K562 (cell line): ENCODE results near the gene ATG7. TPM values are rescaled to one million over a fixed set of nuclear protein-coding genes. Genes with fewer than 3 reads are reported as not detected.
A peak's percentile ranks its signal among the peaks of the same experiment; 100 is the strongest.

ENCODE experiments used
- BHLHE40 ChIP-seq: IDR thresholded peaks from 2 replicates; pipeline ENCODE4 v1.6.1; 2011; ENCODE audit warnings: low read length, improper control_type of control experiment
- DPF2 ChIP-seq: fragments of 450-650 bp; IDR thresholded peaks from 2 replicates; pipeline ENCODE4 v1.6.1; 2016
- HDAC3 ChIP-seq: fragments of 450-650 bp; IDR thresholded peaks from 2 replicates; pipeline ENCODE4 v1.6.1; 2018; ENCODE audit warnings: borderline replicate concordance, mild to moderate bottlenecking, moderate library complexity; ENCODE audit not compliant: partially characterized antibody
- HEY1 ChIP-seq: fragments of 250-450 bp; sonication (Bioruptor Pico); IDR thresholded peaks from 2 replicates; pipeline ENCODE4 v1.5.0; 2020; ENCODE audit warnings: mild to moderate bottlenecking, moderate library complexity, borderline replicate concordance
- SMARCA4 ChIP-seq: fragments of 450-650 bp; IDR thresholded peaks from 2 replicates; pipeline ENCODE4 v1.6.1; 2016
- SMARCB1 ChIP-seq: IDR thresholded peaks from 2 replicates; pipeline ENCODE4 v1.6.1; 2011; ENCODE audit warnings: improper control_type of control experiment, low read depth; ENCODE audit not compliant: insufficient read length
- ZBTB7A ChIP-seq: IDR thresholded peaks from 2 replicates; pipeline ENCODE4 v1.6.1; 2011; ENCODE audit warnings: low read depth, mild to moderate bottlenecking, low read length, moderate library complexity, borderline replicate concordance; ENCODE audit not compliant: control insufficient read depth
- polyA plus RNA-seq, 8 experiments: library from polyadenylated mRNA; depleted of rRNA in 4 of 8; stranded (reverse) in 5 of 8; unstranded in 3 of 8; fragments of >200 nt; fragmentation: Nextera tagmentation in 2 of 8; fragmentation: Illumina TruSeq in 1 of 8; extraction: Ambion mirVana in 2 of 8; extraction: Trizol in 1 of 8; gene quantifications; 2 replicates each; pipeline versions ENCODE4 v1.2.1 to v1.2.3, GENCODE V29; 2011 to 2014; ENCODE audit warnings: inconsistent platforms in 1 of 8, missing spikeins in 1 of 8
- total RNA-seq, 7 experiments: library from RNA; depleted of rRNA in 6 of 7; stranded (reverse); fragments of >200 nt in 6 of 7; fragmentation: Illumina TruSeq in 2 of 7; extraction: Trizol in 2 of 7; gene quantifications; 2 replicates each; pipeline versions ENCODE4 v1.2.1 to v1.2.3, GENCODE V29; 2011 to 2021; ENCODE audit warnings: low replicate concordance in 1 of 7
- TF ChIP-seq, protein P1 (sequence below): fragments of 450-650 bp; IDR thresholded peaks from 2 replicates; pipeline ENCODE4 v1.6.1; 2016
- TF ChIP-seq, protein P2 (sequence below): fragments of 450-650 bp; IDR thresholded peaks from 2 replicates; pipeline ENCODE4 v1.6.1; 2016; ENCODE audit warnings: mild to moderate bottlenecking
- TF ChIP-seq, protein P3 (sequence below): sonication (generic); formaldehyde crosslinking; IDR thresholded peaks from 2 replicates; pipeline ENCODE4 v1.4.0; 2020; ENCODE audit warnings: mild to moderate bottlenecking, missing genetic modification reagents
- TF ChIP-seq, protein P4 (sequence below): fragments of 450-650 bp; conservative IDR thresholded peaks from 2 replicates; pipeline ENCODE4 v1.6.1; 2016; ENCODE audit warnings: missing genetic modification characterization, low read depth, mild to moderate bottlenecking, control low read depth, missing compliant biosample characterization
- TF ChIP-seq, protein P5 (sequence below): fragments of 150-350 bp; IDR thresholded peaks from 2 replicates; pipeline ENCODE4 v1.6.1; 2014; ENCODE audit warnings: low read depth, mild to moderate bottlenecking, low read length, borderline replicate concordance

Gene ATG7
- total and polyA plus RNA-seq, 9 of the 15 experiments (the other 6 are each of a cell fraction or from before 2014, with no cell fraction given): 18.3 to 45.3 (median 33.6) TPM

DNA sequence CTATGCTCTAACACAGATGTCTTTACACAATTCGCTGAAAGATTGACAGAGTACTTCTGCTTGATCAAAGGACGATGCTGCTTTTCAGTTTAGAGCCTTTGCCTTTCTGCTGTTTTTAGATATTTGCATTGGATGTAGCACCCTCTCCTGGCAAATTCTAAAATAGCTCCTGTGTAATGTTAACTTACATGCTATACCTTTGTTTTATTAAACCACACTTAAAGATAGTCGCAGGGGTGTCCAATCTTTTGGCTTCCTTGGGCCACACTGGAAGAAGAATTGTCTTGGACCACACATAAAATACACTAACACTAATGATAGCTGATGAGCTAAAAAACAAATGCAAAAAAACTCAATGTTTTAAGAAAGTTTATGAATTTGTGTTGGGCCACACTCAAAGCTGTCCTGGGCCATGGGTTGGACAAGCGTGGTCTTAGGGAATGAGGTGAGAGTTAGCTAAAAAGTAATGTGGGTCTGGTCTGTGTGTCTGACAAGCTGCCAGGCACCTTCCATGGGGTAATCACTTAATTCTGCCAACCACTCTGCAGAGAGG is 62.9 kb downstream of the ATG7 start (continued):
- TF ChIP-seq, protein P1, sequence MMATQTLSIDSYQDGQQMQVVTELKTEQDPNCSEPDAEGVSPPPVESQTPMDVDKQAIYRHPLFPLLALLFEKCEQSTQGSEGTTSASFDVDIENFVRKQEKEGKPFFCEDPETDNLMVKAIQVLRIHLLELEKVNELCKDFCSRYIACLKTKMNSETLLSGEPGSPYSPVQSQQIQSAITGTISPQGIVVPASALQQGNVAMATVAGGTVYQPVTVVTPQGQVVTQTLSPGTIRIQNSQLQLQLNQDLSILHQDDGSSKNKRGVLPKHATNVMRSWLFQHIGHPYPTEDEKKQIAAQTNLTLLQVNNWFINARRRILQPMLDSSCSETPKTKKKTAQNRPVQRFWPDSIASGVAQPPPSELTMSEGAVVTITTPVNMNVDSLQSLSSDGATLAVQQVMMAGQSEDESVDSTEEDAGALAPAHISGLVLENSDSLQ: peak; percentile 33; the same call in 1 of the 2 replicates
- TF ChIP-seq, protein P2, sequence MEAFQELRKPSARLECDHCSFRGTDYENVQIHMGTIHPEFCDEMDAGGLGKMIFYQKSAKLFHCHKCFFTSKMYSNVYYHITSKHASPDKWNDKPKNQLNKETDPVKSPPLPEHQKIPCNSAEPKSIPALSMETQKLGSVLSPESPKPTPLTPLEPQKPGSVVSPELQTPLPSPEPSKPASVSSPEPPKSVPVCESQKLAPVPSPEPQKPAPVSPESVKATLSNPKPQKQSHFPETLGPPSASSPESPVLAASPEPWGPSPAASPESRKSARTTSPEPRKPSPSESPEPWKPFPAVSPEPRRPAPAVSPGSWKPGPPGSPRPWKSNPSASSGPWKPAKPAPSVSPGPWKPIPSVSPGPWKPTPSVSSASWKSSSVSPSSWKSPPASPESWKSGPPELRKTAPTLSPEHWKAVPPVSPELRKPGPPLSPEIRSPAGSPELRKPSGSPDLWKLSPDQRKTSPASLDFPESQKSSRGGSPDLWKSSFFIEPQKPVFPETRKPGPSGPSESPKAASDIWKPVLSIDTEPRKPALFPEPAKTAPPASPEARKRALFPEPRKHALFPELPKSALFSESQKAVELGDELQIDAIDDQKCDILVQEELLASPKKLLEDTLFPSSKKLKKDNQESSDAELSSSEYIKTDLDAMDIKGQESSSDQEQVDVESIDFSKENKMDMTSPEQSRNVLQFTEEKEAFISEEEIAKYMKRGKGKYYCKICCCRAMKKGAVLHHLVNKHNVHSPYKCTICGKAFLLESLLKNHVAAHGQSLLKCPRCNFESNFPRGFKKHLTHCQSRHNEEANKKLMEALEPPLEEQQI: no peak
- no peak for TF ChIP-seq HDAC3
- TF ChIP-seq DPF2: no peak
- TF ChIP-seq BHLHE40: no peak
- TF ChIP-seq SMARCB1: no peak
- no peak for TF ChIP-seq SMARCA4
- TF ChIP-seq, protein P3, sequence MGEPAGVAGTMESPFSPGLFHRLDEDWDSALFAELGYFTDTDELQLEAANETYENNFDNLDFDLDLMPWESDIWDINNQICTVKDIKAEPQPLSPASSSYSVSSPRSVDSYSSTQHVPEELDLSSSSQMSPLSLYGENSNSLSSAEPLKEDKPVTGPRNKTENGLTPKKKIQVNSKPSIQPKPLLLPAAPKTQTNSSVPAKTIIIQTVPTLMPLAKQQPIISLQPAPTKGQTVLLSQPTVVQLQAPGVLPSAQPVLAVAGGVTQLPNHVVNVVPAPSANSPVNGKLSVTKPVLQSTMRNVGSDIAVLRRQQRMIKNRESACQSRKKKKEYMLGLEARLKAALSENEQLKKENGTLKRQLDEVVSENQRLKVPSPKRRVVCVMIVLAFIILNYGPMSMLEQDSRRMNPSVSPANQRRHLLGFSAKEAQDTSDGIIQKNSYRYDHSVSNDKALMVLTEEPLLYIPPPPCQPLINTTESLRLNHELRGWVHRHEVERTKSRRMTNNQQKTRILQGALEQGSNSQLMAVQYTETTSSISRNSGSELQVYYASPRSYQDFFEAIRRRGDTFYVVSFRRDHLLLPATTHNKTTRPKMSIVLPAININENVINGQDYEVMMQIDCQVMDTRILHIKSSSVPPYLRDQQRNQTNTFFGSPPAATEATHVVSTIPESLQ (CRISPR knock-in tag): no peak
- no peak for TF ChIP-seq ZBTB7A
- no peak for TF ChIP-seq HEY1
- TF ChIP-seq, protein P4, sequence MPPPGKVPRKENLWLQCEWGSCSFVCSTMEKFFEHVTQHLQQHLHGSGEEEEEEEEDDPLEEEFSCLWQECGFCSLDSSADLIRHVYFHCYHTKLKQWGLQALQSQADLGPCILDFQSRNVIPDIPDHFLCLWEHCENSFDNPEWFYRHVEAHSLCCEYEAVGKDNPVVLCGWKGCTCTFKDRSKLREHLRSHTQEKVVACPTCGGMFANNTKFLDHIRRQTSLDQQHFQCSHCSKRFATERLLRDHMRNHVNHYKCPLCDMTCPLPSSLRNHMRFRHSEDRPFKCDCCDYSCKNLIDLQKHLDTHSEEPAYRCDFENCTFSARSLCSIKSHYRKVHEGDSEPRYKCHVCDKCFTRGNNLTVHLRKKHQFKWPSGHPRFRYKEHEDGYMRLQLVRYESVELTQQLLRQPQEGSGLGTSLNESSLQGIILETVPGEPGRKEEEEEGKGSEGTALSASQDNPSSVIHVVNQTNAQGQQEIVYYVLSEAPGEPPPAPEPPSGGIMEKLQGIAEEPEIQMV: no peak
- TF ChIP-seq, protein P5, sequence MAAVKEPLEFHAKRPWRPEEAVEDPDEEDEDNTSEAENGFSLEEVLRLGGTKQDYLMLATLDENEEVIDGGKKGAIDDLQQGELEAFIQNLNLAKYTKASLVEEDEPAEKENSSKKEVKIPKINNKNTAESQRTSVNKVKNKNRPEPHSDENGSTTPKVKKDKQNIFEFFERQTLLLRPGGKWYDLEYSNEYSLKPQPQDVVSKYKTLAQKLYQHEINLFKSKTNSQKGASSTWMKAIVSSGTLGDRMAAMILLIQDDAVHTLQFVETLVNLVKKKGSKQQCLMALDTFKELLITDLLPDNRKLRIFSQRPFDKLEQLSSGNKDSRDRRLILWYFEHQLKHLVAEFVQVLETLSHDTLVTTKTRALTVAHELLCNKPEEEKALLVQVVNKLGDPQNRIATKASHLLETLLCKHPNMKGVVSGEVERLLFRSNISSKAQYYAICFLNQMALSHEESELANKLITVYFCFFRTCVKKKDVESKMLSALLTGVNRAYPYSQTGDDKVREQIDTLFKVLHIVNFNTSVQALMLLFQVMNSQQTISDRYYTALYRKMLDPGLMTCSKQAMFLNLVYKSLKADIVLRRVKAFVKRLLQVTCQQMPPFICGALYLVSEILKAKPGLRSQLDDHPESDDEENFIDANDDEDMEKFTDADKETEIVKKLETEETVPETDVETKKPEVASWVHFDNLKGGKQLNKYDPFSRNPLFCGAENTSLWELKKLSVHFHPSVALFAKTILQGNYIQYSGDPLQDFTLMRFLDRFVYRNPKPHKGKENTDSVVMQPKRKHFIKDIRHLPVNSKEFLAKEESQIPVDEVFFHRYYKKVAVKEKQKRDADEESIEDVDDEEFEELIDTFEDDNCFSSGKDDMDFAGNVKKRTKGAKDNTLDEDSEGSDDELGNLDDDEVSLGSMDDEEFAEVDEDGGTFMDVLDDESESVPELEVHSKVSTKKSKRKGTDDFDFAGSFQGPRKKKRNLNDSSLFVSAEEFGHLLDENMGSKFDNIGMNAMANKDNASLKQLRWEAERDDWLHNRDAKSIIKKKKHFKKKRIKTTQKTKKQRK: no peak
